ENCODE data around the gene ZFP42.
"Not testable (repeated sequence)": the region's sequence is repeated elsewhere in the genome, so short reads cannot be mapped to it uniquely, and the experiment has no call there.

The ZFP42 gene

GRCh38 chr4:188023682-188024081 is 28.1 kb downstream of the ZFP42 start:
- DNase-seq = no peak

DNA sequence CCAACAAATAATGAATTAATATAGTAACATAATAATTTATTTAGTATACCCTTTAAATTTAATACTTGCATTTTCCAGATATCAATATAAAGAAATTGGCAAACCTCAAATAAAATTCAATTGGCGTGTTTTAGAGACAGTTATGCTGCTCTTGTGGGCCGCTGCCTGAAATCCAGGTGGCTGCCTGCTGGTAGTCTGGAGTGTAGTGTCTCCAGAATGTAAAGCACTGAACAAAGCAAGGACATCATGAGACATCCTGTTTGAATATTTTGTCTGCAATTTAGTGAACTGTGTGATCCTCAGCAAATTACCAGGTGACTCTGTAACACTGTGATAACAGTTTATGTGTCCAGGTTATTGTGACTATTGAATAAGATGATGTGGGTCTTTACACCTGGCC is 29.9 kb downstream of the ZFP42 start:
- DNase-seq = no peak

DNA sequence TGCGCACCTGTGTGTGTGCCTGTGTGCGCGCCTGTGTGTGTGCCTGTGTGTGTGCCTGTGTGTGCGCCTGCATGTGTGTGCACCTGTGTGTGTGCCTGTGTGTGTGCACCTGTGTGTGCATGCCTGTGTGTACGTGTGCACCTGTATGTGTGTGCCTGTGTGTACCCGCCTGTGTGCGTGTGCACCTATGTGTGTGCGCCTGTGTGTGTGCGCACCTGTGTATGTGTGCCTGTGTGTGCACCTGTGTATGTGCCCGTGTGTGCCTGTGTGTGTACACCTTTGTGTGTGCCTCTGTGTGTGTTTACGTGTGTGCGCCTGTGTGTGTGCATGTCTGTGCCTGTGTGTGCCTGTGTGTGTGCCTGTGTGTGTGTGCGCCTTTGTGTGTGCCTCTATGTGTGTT is 33.5 kb downstream of the ZFP42 start:
- no peak for DNase-seq

GRCh38 chr4:188030401-188030800 is 34.8 kb downstream of the ZFP42 start:
- DNase-seq = no peak

- no peak for DNase-seq
Observed at GRCh38 chr4:188031751-188032150, 36.2 kb downstream of the ZFP42 start.

GRCh38 chr4:188032170-188032569 is 36.6 kb downstream of the ZFP42 start:
- no peak for DNase-seq

GRCh38 chr4:188032583-188032982 is 37.0 kb downstream of the ZFP42 start:
- no peak for DNase-seq

DNA sequence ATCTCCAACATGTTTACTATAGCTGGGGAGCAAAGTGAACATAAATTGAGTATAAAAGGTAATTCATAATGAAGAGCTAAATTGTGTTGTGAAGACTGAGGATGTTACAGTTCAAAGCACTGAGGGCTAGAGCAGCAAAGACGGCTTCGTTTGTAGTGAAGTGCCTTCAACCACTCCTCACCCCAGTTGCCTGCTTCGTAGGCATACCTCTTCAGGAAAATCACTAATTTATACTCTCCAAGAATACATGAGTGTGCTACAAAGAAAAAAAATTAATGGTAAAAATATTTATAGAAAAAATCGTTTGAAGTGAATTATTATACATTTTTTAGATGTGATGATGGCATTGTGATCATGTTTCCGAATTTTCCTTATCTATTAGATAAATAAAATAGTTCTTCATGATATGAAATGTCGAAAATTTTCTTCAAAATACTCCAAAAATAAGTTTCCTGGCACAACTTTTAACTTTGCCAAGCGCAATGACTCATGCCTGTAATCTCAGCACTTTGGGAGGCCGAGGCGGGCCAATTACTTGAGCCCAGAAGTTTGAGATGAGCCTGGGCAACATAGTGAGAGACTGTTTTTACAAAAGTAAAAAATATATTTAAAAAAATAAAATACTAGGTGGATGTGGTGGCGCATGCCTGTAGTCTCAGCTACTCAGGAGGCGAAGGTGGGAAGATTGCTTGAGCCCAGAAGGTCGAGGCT is 41.6 kb downstream of the ZFP42 start:
- no peak for DNase-seq

DNA sequence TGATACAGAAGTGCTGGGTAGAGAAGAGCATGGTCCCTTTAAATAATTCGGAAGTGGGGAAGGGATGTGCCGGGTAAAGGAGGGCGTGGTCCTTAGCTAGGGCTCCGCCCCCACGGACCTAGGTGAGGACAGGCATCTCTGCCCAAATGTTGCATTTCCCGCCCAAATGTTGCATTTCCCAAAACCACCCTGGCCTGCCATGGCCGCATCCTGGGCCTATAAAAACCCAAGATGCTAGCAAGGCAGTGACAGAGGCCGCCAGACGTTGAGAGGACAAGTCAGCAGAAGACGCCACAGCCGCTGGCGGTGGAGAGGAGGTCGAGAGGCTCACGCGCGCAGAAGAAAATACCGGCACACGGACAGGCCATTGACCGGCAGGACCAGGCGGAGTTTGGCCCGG is 46.1 kb downstream of the ZFP42 start:
- no peak for DNase-seq

- DNase-seq = no peak
Observed at GRCh38 chr4:188042191-188042590, 46.6 kb downstream of the ZFP42 start.

- no peak for DNase-seq
Observed at GRCh38 chr4:188043154-188043553, 47.6 kb downstream of the ZFP42 start.

GRCh38 chr4:188045461-188045860 is 49.9 kb downstream of the ZFP42 start:
- DNase-seq = not testable (repeated sequence)

DNA sequence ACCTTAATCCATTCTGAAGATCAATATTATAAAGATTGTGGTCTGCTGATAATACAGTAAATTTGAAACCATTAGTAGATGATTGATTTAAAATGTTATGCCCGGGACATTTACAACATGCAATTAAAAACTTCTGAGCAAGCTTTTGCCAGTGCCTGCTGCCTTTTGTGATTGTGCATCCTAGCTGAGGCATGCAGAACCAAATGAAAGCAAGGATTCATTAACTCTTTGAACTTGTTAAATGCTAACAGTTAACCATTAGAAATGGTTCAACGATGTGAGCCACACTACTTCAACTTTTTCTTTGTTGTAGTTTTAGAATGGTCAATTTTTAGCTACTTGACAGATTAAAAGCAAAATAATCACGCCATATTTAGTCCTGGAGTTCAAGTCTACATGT is 51.1 kb downstream of the ZFP42 start:
- no peak for DNase-seq

GRCh38 chr4:188053302-188053701 is 57.7 kb downstream of the ZFP42 start:
- no peak for DNase-seq

Measured in suppressor macrophage treated with lipopolysaccharide for 4 hours (primary cell).